Endothelial cell of umbilical vein (primary cell): ENCODE results near the gene ARID2. TPM values are rescaled to one million over a fixed set of nuclear protein-coding genes. Genes with fewer than 3 reads are reported as not detected.

Experiments used
- BruUV-seq: library from RNA; stranded (reverse); fragments of 400-500 nt; replicated peaks from 2 replicates; lab custom pipeline; 2021; lab: Mats Ljungman, UMichigan
- CTCF ChIA-PET: fragments of 300-600, 350-600 bp; sonication (Branson Sonifier 250); formaldehyde crosslinking; loops from one replicate; lab custom pipeline; 2021; ENCODE audit warnings: antibody characterized with exemption, inconsistent platforms; lab: Charles Lee
- POLR2A ChIA-PET: fragments of 300-600, 350-600 bp; sonication (Branson Sonifier 250); formaldehyde crosslinking; loops from one replicate; lab custom pipeline; 2021; ENCODE audit warnings: antibody characterized with exemption, inconsistent platforms; lab: Charles Lee
- DNase-seq: peaks from one replicate; pipeline ENCODE4 v3.0.0-alpha.2; 2011; ENCODE audit warnings: low read depth, low spot score
- FAIRE-seq: peaks from 2 replicates; lab custom pipeline; 2011; peaks lifted over from hg19 to GRCh38; lab: Jason Lieb, UNC
- H2AFZ ChIP-seq: 2 replicates; pipeline ENCODE4 v1.6.0; 2012; ENCODE audit warnings: low read depth, low read length, control low read depth, inconsistent platforms
- H3K27ac ChIP-seq: 2 replicates; pipeline ENCODE4 v1.5.1; 2011; ENCODE audit warnings: low read depth, mild to moderate bottlenecking, control low read depth, low read length, moderate library complexity; ENCODE audit not compliant: insufficient read depth
- H3K27me3 ChIP-seq, 2 experiments: 2 replicates each; pipeline versions ENCODE4 v1.6.0 to v1.6.1; 2011; ENCODE audit warnings: low read length in 2 of 2, mixed read lengths in 1 of 2; ENCODE audit not compliant: control insufficient read depth in 2 of 2, insufficient read depth in 2 of 2
- H3K36me3 ChIP-seq, 2 experiments: 2 replicates in 1 of 2; 3 replicates in 1 of 2; pipeline ENCODE4 v1.5.1; 2011; ENCODE audit warnings: low read length in 2 of 2, mild to moderate bottlenecking in 1 of 2, moderate library complexity in 1 of 2; ENCODE audit not compliant: control insufficient read depth in 2 of 2, insufficient read depth in 2 of 2; ENCODE audit errors: extremely low read depth in 1 of 2
- H3K4me1 ChIP-seq: 3 replicates; pipeline ENCODE4 v1.5.1; 2011; ENCODE audit warnings: mild to moderate bottlenecking, low read length; ENCODE audit not compliant: control insufficient read depth, insufficient read depth; ENCODE audit errors: extremely low read depth
- H3K4me2 ChIP-seq: 2 replicates; pipeline ENCODE4 v1.6.1; 2011; ENCODE audit warnings: low read length, control low read depth, mixed read lengths; ENCODE audit not compliant: insufficient read depth
- H3K4me3 ChIP-seq, 3 experiments: fragments of 200-600 bp in 1 of 3; sonication (generic), shearing (Covaris generic) in 1 of 3; replicated peaks in 1 of 3; 2 replicates each; pipeline ENCODE4 v1.5.1; 2011 to 2016; ENCODE audit warnings: control low read depth in 3 of 3, low read length in 3 of 3, mild to moderate bottlenecking in 2 of 3, inconsistent platforms in 1 of 3, low read depth in 1 of 3, moderate library complexity in 1 of 3; ENCODE audit not compliant: insufficient read depth in 1 of 3
- H3K79me2 ChIP-seq: 2 replicates; pipeline ENCODE4 v1.6.0; 2012; ENCODE audit warnings: low read length, inconsistent platforms; ENCODE audit not compliant: control insufficient read depth, insufficient read depth
- H3K9ac ChIP-seq: replicated peaks from 2 replicates; pipeline ENCODE3; 2011; ENCODE audit warnings: low read length, control low read depth; ENCODE audit not compliant: insufficient read depth; ENCODE audit errors: extremely low read depth
- H3K9me1 ChIP-seq: replicated peaks from 3 replicates; pipeline ENCODE4 v1.6.0; 2011; ENCODE audit warnings: mild to moderate bottlenecking, low read length; ENCODE audit not compliant: control insufficient read depth, insufficient read depth; ENCODE audit errors: extremely low read depth
- H3K9me3 ChIP-seq: replicated peaks from 2 replicates; pipeline ENCODE4 v1.5.1; 2012; ENCODE audit warnings: low read length, inconsistent platforms; ENCODE audit not compliant: control insufficient read depth, insufficient read depth
- H4K20me1 ChIP-seq: replicated peaks from 2 replicates; pipeline ENCODE3; 2011; ENCODE audit warnings: mild to moderate bottlenecking, low read length; ENCODE audit not compliant: control insufficient read depth, insufficient read depth; ENCODE audit errors: extremely low read depth
- CTCF ChIP-seq, 2 donors: IDR thresholded peaks; 1 replicate in 1 of 2; 2 replicates in 1 of 2; pipeline ENCODE4 v1.5.1; 2011; ENCODE audit warnings: low read length in 2 of 2, mild to moderate bottlenecking in 2 of 2, moderate library complexity in 2 of 2, control low read depth in 1 of 2, inconsistent platforms in 1 of 2, low read depth in 1 of 2; ENCODE audit not compliant: insufficient read depth in 1 of 2; ENCODE audit errors: extremely low read depth in 1 of 2
- EZH2 ChIP-seq: IDR thresholded peaks from 2 replicates; pipeline ENCODE4 v1.6.1; 2012; ENCODE audit warnings: borderline replicate concordance, low read depth, mild to moderate bottlenecking, moderate library complexity, low read length, inconsistent platforms; ENCODE audit not compliant: severe bottlenecking
- FOS ChIP-seq: IDR thresholded peaks from 2 replicates; pipeline ENCODE4 v1.6.1; 2011; ENCODE audit warnings: mild to moderate bottlenecking, low read length, moderate library complexity, borderline replicate concordance; ENCODE audit not compliant: insufficient read depth
- GATA2 ChIP-seq: IDR thresholded peaks from 2 replicates; pipeline ENCODE4 v1.7.0; 2011; ENCODE audit warnings: low read depth, mild to moderate bottlenecking, moderate library complexity, mixed read lengths, low read length; ENCODE audit not compliant: insufficient read length, insufficient read depth
- JUN ChIP-seq: IDR thresholded peaks from 2 replicates; pipeline ENCODE4 v1.6.1; 2011; ENCODE audit warnings: borderline replicate concordance, low read depth; ENCODE audit not compliant: insufficient read length, insufficient read depth
- MAX ChIP-seq: IDR thresholded peaks from 2 replicates; pipeline ENCODE4 v1.6.1; 2011; ENCODE audit not compliant: insufficient read depth, insufficient read length
- MYC ChIP-seq: IDR thresholded peaks from one replicate; pipeline ENCODE4 v1.6.1; 2011; ENCODE audit warnings: mild to moderate bottlenecking, low read depth, low read length
- POLR2A ChIP-seq: IDR thresholded peaks from 2 replicates; pipeline ENCODE4 v1.6.1; 2012; ENCODE audit warnings: low read depth, mild to moderate bottlenecking, control low read depth, low read length
- POLR2AphosphoS5 ChIP-seq: IDR thresholded peaks from 2 replicates; pipeline ENCODE4 v1.6.1; 2012; ENCODE audit warnings: low read depth, mild to moderate bottlenecking, control low read depth, low read length, moderate library complexity; ENCODE audit not compliant: insufficient read depth
- dilution Hi-C: fragments of 300-500 bp; cut with MboI; formaldehyde crosslinking; loops from one replicate; pipeline ENCODE4 v1.15.0; 2019; ENCODE audit warnings: low sequenced_read_pairs; ENCODE audit not compliant: extremely low pct_ligation_motif_present
- intact Hi-C: fragments of 100-400 bp; cut with micrococcal nuclease; formaldehyde crosslinking; loops from one replicate; pipeline ENCODE4 v1.10.0; 2022
- polyA plus RNA-seq, 4 experiments: library from polyadenylated mRNA; depleted of rRNA in 3 of 4; stranded (reverse) in 3 of 4; unstranded in 1 of 4; fragments of >200 nt; gene quantifications; 2 replicates each; pipeline versions ENCODE4 v1.2.1 to v1.2.3, GENCODE V29; 2011 to 2012; ENCODE audit warnings: missing spikeins in 1 of 4
- total RNA-seq: library from RNA; stranded (reverse); gene quantifications from 2 replicates; pipeline ENCODE4 v1.2.3, GENCODE V29; 2021

The ARID2 gene
- total and polyA plus RNA-seq, 2 donors (not counting 3 experiments of a cell fraction or from before 2014, with no cell fraction given), result 10.8 to 26.7 TPM

GRCh38 chr12:45703942-45704341 is 25.6 kb upstream of the ARID2 start:
- no TSS peak for BruUV-seq
- Histone ChIP-seq H3K9ac (no peak overlapping the region), H3K36me3 (no peaks in the 10 kb centered on the region), H3K9me1 (no peaks in the 10 kb centered on the region), H3K4me1 (no peaks in the 10 kb centered on the region), H3K27me3 (no peaks in the 10 kb centered on the region), H3K4me3 (no peak overlapping the region), H2AFZ (no peak overlapping the region), H4K20me1 (no peaks in the 10 kb centered on the region), H3K9me3 (no peaks in the 10 kb centered on the region), H3K27ac (no peak overlapping the region), H3K4me2 (no peak overlapping the region), H3K79me2 (no peaks in the 10 kb centered on the region)
- dilution Hi-C loops (no loop called here), intact Hi-C loops (no loop called here)
- FAIRE-seq, result peak; percentile 8
- no peak for TF ChIP-seq POLR2A
- TF ChIP-seq EZH2, result no peak
- no peak for TF ChIP-seq JUN
- TF ChIP-seq FOS, result peak; percentile 47
- no peak for TF ChIP-seq POLR2AphosphoS5
- TF ChIP-seq MAX, result no peak
- TF ChIP-seq GATA2, result no peak
- TF ChIP-seq MYC, result no peak
- ChIA-PET POLR2A (no interaction called here), CTCF (interaction anchor here (1.3 to 1.7 kb wide), 3 partner anchors 10 to 19 kb away, joined by 3 read pairs; no protein-coding TSS in a partner anchor)
- no peak for DNase-seq

- CTCF ChIA-PET, result no interaction called here
- FAIRE-seq, result no peak
Observed at GRCh38 chr12:45704968-45705367, 24.5 kb upstream of the ARID2 start.

More at GRCh38 chr12:45704968-45705367, 24.5 kb upstream of the ARID2 start:
- peak; percentile 7 for DNase-seq
- H2AFZ ChIP-seq, result no peak overlapping the region
- no peak overlapping the region for H3K27ac ChIP-seq
- H3K27me3 ChIP-seq, result no peaks in the 10 kb centered on the region
- H3K36me3 ChIP-seq, result no peaks in the 10 kb centered on the region
- BruUV-seq, result no TSS peak
- no peak overlapping the region for H3K9ac ChIP-seq
- POLR2A ChIA-PET, result no interaction called here
- H3K79me2 ChIP-seq, result no peaks in the 10 kb centered on the region
- H3K9me3 ChIP-seq, result no peaks in the 10 kb centered on the region
- dilution Hi-C loops (no loop called here), intact Hi-C loops (no loop called here)
- no peaks in the 10 kb centered on the region for H4K20me1 ChIP-seq
- TF ChIP-seq CTCF (IDR thresholded peaks at IDR 0.05; ENCODE audit: extremely low read depth in 1 of 2, insufficient read depth in 1 of 2, low read depth in 1 of 2, low read length in 2 of 2) (no peak), GATA2 (no peak), EZH2 (no peak), JUN (no peak), MYC (no peak), POLR2AphosphoS5 (no peak), MAX (no peak), FOS (no peak), POLR2A (no peak)
- H3K9me1 ChIP-seq, result no peaks in the 10 kb centered on the region
- no peak overlapping the region for H3K4me2 ChIP-seq
- H3K4me1 ChIP-seq, result no peaks in the 10 kb centered on the region
- H3K4me3 ChIP-seq, result no peak overlapping the region
